Uterus (tissue), 4 donors: ENCODE measurements around the gene PRDM11. TPM values are rescaled to one million over a fixed set of nuclear protein-coding genes. Genes with fewer than 3 reads are reported as not detected.
A peak's percentile ranks its signal among the peaks of the same experiment; 100 is the strongest.

ENCODE experiments used
- DNase-seq, 2 donors: peaks; one replicate each; pipeline ENCODE4 v3.0.0-alpha.2; 2019 to 2020
- H3K27ac ChIP-seq, 2 donors: fragments of 200-600 bp; sonication (generic); 1 replicate in 1 of 2; 2 replicates in 1 of 2; pipeline ENCODE4 v1.5.1; 2016 to 2018
- H3K27me3 ChIP-seq, 2 donors: fragments of 200-600 bp; sonication (generic); one replicate each; pipeline ENCODE4 v1.5.1; 2018 to 2019; ENCODE audit warnings: control low read depth in 1 of 2
- H3K36me3 ChIP-seq, 2 donors: fragments of 200-600 bp; sonication (generic); one replicate each; pipeline ENCODE4 v1.5.1; 2019; ENCODE audit warnings: control low read depth in 1 of 2
- H3K4me1 ChIP-seq, 2 donors: fragments of 200-600 bp; sonication (generic); one replicate each; pipeline ENCODE4 v1.5.1; 2018 to 2019; ENCODE audit warnings: control low read depth in 1 of 2
- H3K4me3 ChIP-seq, 2 donors: fragments of 200-600 bp; sonication (generic); 1 replicate in 1 of 2; 2 replicates in 1 of 2; pipeline ENCODE4 v1.5.1; 2018 to 2019; ENCODE audit warnings: mild to moderate bottlenecking in 1 of 2
- H3K9me3 ChIP-seq, 2 donors: fragments of 200-600 bp; sonication (generic); one replicate each; pipeline ENCODE4 v1.5.1; 2019; ENCODE audit warnings: control low read depth in 1 of 2
- CTCF ChIP-seq, 4 experiments: fragments of 200-600 bp in 2 of 4; fragments of 450-650 bp in 2 of 4; sonication (generic) in 2 of 4; IDR thresholded peaks; one replicate each; pipeline ENCODE4 v1.5.1; 2016 to 2019; ENCODE audit warnings: antibody characterized with exemption in 4 of 4, mild to moderate bottlenecking in 2 of 4, moderate library complexity in 1 of 4
- POLR2A ChIP-seq, 2 donors: fragments of 450-650 bp; IDR thresholded peaks; one replicate each; pipeline ENCODE4 v1.6.1; 2016; ENCODE audit warnings: antibody characterized with exemption in 2 of 2, mild to moderate bottlenecking in 1 of 2, moderate library complexity in 1 of 2
- intact Hi-C: fragments of 100-400 bp; cut with DNase I; formaldehyde crosslinking; loops from one replicate; pipeline ENCODE4 v1.15.1; 2023; ENCODE audit warnings: low total_unique reads
- total RNA-seq, 4 donors: library from RNA; depleted of rRNA in 3 of 4; stranded (reverse); fragments of >200 nt in 3 of 4; gene quantifications; one replicate each; pipeline versions ENCODE4 v1.1.0 to v1.2.4, GENCODE V29; 2014 to 2023
- donor health status: DM: yes; HTN: yes; CAD: no.

The PRDM11 gene
- 100 to 1,000 TPM in 1 of 4 donors, 10 to 100 TPM in 2, 1 to 10 TPM in 1; 7.4 to 318 (median 58.5) TPM for total RNA-seq

- TF ChIP-seq CTCF (IDR thresholded peaks at IDR 0.05) (no peak), POLR2A (IDR thresholded peaks at IDR 0.05) (peak in 1 of 2 donors; percentile 13)
- Histone ChIP-seq H3K27ac (peak within 1 kb of the TSS; percentile 99 to 100), H3K4me3 (peak within 1 kb of the TSS; percentile 52 to 81), H3K9me3 (no peaks in the 10 kb centered on the region), H3K36me3 (no peaks in the 10 kb centered on the region), H3K27me3 (no peaks in the 10 kb centered on the region), H3K4me1 (peaks cover 0 to 6% of the 10 kb centered on the region in 2 donors)
- intact Hi-C loops, result no loop called here
- DNase-seq, result peak; percentile 76 to 79
Measured at GRCh38 chr11:45146072-45147016, at the start of gene PRDM11. Gene PRDM11, plus strand, starts transcription at chr11:45146639. Its CDS starts 35,128 bp downstream, at chr11:45181767.

- no peak overlapping the region for H3K4me3 ChIP-seq
- intact Hi-C loops, result no loop called here
- TF ChIP-seq POLR2A (IDR thresholded peaks at IDR 0.05), result no peak
- TF ChIP-seq CTCF (IDR thresholded peaks at IDR 0.05), result peak in 1 of 4 experiments; percentile 27
Measured at GRCh38 chr11:45097721-45098493, 48.5 kb upstream of the PRDM11 start.

GRCh38 chr11:45098929-45099328 lies 47.5 kb upstream of the PRDM11 start:
- intact Hi-C loops, result no loop called here
- Histone ChIP-seq H3K4me3 (no peak overlapping the region), H3K9me3 (no peaks in the 10 kb centered on the region), H3K27ac (no peak overlapping the region), H3K27me3 (no peaks in the 10 kb centered on the region), H3K4me1 (no peaks in the 10 kb centered on the region), H3K36me3 (no peaks in the 10 kb centered on the region)
- no peak for DNase-seq
- TF ChIP-seq POLR2A (IDR thresholded peaks at IDR 0.05) (no peak), CTCF (IDR thresholded peaks at IDR 0.05) (no peak)

More at GRCh38 chr11:45097721-45098493, 48.5 kb upstream of the PRDM11 start:
- Histone ChIP-seq H3K36me3 (no peaks in the 10 kb centered on the region), H3K4me1 (no peaks in the 10 kb centered on the region), H3K27ac (no peak overlapping the region), H3K9me3 (no peaks in the 10 kb centered on the region), H3K27me3 (no peaks in the 10 kb centered on the region)
- peak; percentile 39 to 63 for DNase-seq

- Histone ChIP-seq H3K27me3 (no peaks in the 10 kb centered on the region), H3K4me3 (no peak overlapping the region), H3K4me1 (no peaks in the 10 kb centered on the region), H3K27ac (no peak overlapping the region), H3K36me3 (no peaks in the 10 kb centered on the region), H3K9me3 (no peaks in the 10 kb centered on the region)
- intact Hi-C loops, result no loop called here
- TF ChIP-seq CTCF (IDR thresholded peaks at IDR 0.05) (no peak), POLR2A (IDR thresholded peaks at IDR 0.05) (no peak)
- DNase-seq, result no peak
Measured at GRCh38 chr11:45100339-45100738, 46.1 kb upstream of the PRDM11 start.
